ENCODE measurements around the gene ZFR2. TPM values are rescaled to one million over a fixed set of nuclear protein-coding genes. Genes with fewer than 3 reads are reported as not detected.
A peak's percentile ranks its signal among the peaks of the same experiment; 100 is the strongest.
"Not testable (repeated sequence)": the region's sequence is repeated elsewhere in the genome, so short reads cannot be mapped to it uniquely, and the experiment has no call there.

Gene ZFR2
- total and polyA plus RNA-seq, 4 donors = not detected

- H3K9me3 ChIP-seq (ENCODE audit: control insufficient read depth, low read length) = no peaks in the 10 kb centered on the region
- H3K27me3 ChIP-seq (ENCODE audit: control insufficient read depth in 1 of 2, insufficient read depth in 2 of 2, low read length in 1 of 2) = no peaks in the 10 kb centered on the region
- no peaks in the 10 kb centered on the region for H3K4me1 ChIP-seq (ENCODE audit: control insufficient read depth in 1 of 2, insufficient read depth in 2 of 2, low read length in 2 of 2)
- no peaks in the 10 kb centered on the region for H3K36me3 ChIP-seq (ENCODE audit: control insufficient read depth in 1 of 2, insufficient read depth in 2 of 2, low read length in 1 of 2)
- peak within 1 kb of the TSS; percentile 64 to 98 for H3K4me3 ChIP-seq (ENCODE audit: low read length in 2 of 2)
- intact Hi-C loops (cut with DNase I) = loop anchor here in 1 of 2 donors (5.0 kb wide), 2 partner anchors 210 to 225 kb away; partner anchors contain the start of genes DAPK3 and EEF2
- ATAC-seq (ENCODE audit: low FRiP score) (peak; percentile 96), DNase-seq (peak; percentile 99 to 100)
- WGBS, 2 donors = 4% methylated on average over 47 of the region's 47 CpGs
- H3K27ac ChIP-seq (ENCODE audit: low read depth in 1 of 2, low read length in 2 of 2) = peak within 1 kb of the TSS; percentile 73 to 79
These were observed 106.1 kb downstream of the ZFR2 start, which contains the start of gene MRPL54 for GRCh38 chr19:3762501-3763459. MRPL54 (plus strand) TSS chr19:3762682; CDS start chr19:3762701, 19 bp downstream.

- intact Hi-C loops (cut with DNase I) = loop anchor here in 1 of 2 donors (5.0 kb wide), 2 partner anchors 210 to 225 kb away; partner anchors contain the start of genes DAPK3 and EEF2
- H3K4me3 ChIP-seq (ENCODE audit: low read length in 2 of 2) = no peak overlapping the region
These were observed 106.7 kb downstream of the ZFR2 start for GRCh38 chr19:3762130-3762473.

GRCh38 chr19:3761382-3762129 lies 107.3 kb downstream of the ZFR2 start, which contains the start of gene APBA3:
APBA3 (minus strand) TSS chr19:3761692; CDS start chr19:3760264, 1,428 bp downstream.
- ATAC-seq (ENCODE audit: low FRiP score) (peak; percentile 90), DNase-seq (peak; percentile 94 to 98)
- intact Hi-C loops (cut with DNase I) = loop anchor here in 1 of 2 donors (5.0 kb wide), 2 partner anchors 211 to 226 kb away; partner anchors contain the start of genes DAPK3 and EEF2
- Histone ChIP-seq H3K9me3 (ENCODE audit: control insufficient read depth, low read length) (no peaks in the 10 kb centered on the region), H3K4me1 (ENCODE audit: control insufficient read depth in 1 of 2, insufficient read depth in 2 of 2, low read length in 2 of 2) (no peaks in the 10 kb centered on the region), H3K27ac (ENCODE audit: low read depth in 1 of 2, low read length in 2 of 2) (peak within 1 kb of the TSS; percentile 73 to 79), H3K27me3 (ENCODE audit: control insufficient read depth in 1 of 2, insufficient read depth in 2 of 2, low read length in 1 of 2) (no peaks in the 10 kb centered on the region), H3K36me3 (ENCODE audit: control insufficient read depth in 1 of 2, insufficient read depth in 2 of 2, low read length in 1 of 2) (no peaks in the 10 kb centered on the region), H3K4me3 (ENCODE audit: low read length in 2 of 2) (peak within 1 kb of the TSS; percentile 64 to 98)
- WGBS, 2 donors = 3 to 4% methylated on average over 45 of the region's 45 CpGs

More at GRCh38 chr19:3762130-3762473, 106.7 kb downstream of the ZFR2 start:
- ATAC-seq (ENCODE audit: low FRiP score) (no peak), DNase-seq (no peak)
- H3K36me3 ChIP-seq (ENCODE audit: control insufficient read depth in 1 of 2, insufficient read depth in 2 of 2, low read length in 1 of 2) = no peaks in the 10 kb centered on the region
- 47 to 61% methylated on average over 1 of the region's 1 CpG for WGBS, 2 donors
- no peaks in the 10 kb centered on the region for H3K27me3 ChIP-seq (ENCODE audit: control insufficient read depth in 1 of 2, insufficient read depth in 2 of 2, low read length in 1 of 2)
- H3K27ac ChIP-seq (ENCODE audit: low read depth in 1 of 2, low read length in 2 of 2) = no peak overlapping the region
- no peaks in the 10 kb centered on the region for H3K9me3 ChIP-seq (ENCODE audit: control insufficient read depth, low read length)
- H3K4me1 ChIP-seq (ENCODE audit: control insufficient read depth in 1 of 2, insufficient read depth in 2 of 2, low read length in 2 of 2) = no peaks in the 10 kb centered on the region

GRCh38 chr19:3760871-3761361 lies 107.9 kb downstream of the ZFR2 start:
- Histone ChIP-seq H3K27ac (ENCODE audit: low read depth in 1 of 2, low read length in 2 of 2) (peak overlapping the region in 1 of 2 donors; percentile 56), H3K9me3 (ENCODE audit: control insufficient read depth, low read length) (no peaks in the 10 kb centered on the region), H3K4me3 (ENCODE audit: low read length in 2 of 2) (peak overlapping the region; percentile 64 to 98), H3K27me3 (ENCODE audit: control insufficient read depth in 1 of 2, insufficient read depth in 2 of 2, low read length in 1 of 2) (no peaks in the 10 kb centered on the region), H3K4me1 (ENCODE audit: control insufficient read depth in 1 of 2, insufficient read depth in 2 of 2, low read length in 2 of 2) (no peaks in the 10 kb centered on the region), H3K36me3 (ENCODE audit: control insufficient read depth in 1 of 2, insufficient read depth in 2 of 2, low read length in 1 of 2) (no peaks in the 10 kb centered on the region)
- intact Hi-C loops (cut with DNase I) = loop anchor here in 1 of 2 donors (5.0 kb wide), 2 partner anchors 211 to 226 kb away; partner anchors contain the start of genes DAPK3 and EEF2
- 18 to 22% methylated on average over 7 of the region's 7 CpGs for WGBS, 2 donors
- DNase-seq (no peak), ATAC-seq (ENCODE audit: low FRiP score) (no peak)

GRCh38 chr19:3759482-3760254 lies 109.2 kb downstream of the ZFR2 start:
- intact Hi-C loops (cut with DNase I) = loop anchor here in 1 of 2 donors (5.0 kb wide), 2 partner anchors 213 to 228 kb away; partner anchors contain the start of genes DAPK3 and EEF2
- WGBS, 2 donors = 85 to 86% methylated on average over 19 of the region's 19 CpGs
- DNase-seq = no peak
- ATAC-seq (ENCODE audit: low FRiP score) = no peak
- Histone ChIP-seq H3K36me3 (ENCODE audit: control insufficient read depth in 1 of 2, insufficient read depth in 2 of 2, low read length in 1 of 2) (no peaks in the 10 kb centered on the region), H3K4me1 (ENCODE audit: control insufficient read depth in 1 of 2, insufficient read depth in 2 of 2, low read length in 2 of 2) (no peaks in the 10 kb centered on the region), H3K27me3 (ENCODE audit: control insufficient read depth in 1 of 2, insufficient read depth in 2 of 2, low read length in 1 of 2) (no peaks in the 10 kb centered on the region), H3K27ac (ENCODE audit: low read depth in 1 of 2, low read length in 2 of 2) (no peak overlapping the region), H3K9me3 (ENCODE audit: control insufficient read depth, low read length) (no peaks in the 10 kb centered on the region), H3K4me3 (ENCODE audit: low read length in 2 of 2) (no peak overlapping the region)

- H3K9me3 ChIP-seq (ENCODE audit: control insufficient read depth, low read length); H3K4me3 ChIP-seq (ENCODE audit: low read length in 2 of 2); ATAC-seq (ENCODE audit: low FRiP score); H3K27me3 ChIP-seq (ENCODE audit: control insufficient read depth in 1 of 2, insufficient read depth in 2 of 2, low read length in 1 of 2); H3K4me1 ChIP-seq (ENCODE audit: control insufficient read depth in 1 of 2, insufficient read depth in 2 of 2, low read length in 2 of 2); DNase-seq; intact Hi-C loops (cut with DNase I); H3K36me3 ChIP-seq (ENCODE audit: control insufficient read depth in 1 of 2, insufficient read depth in 2 of 2, low read length in 1 of 2); H3K27ac ChIP-seq (ENCODE audit: low read depth in 1 of 2, low read length in 2 of 2): not testable (repeated sequence)
- WGBS, 2 donors = 96 to 98% methylated on average over 13 of the region's 13 CpGs
These were observed 110.5 kb downstream of the ZFR2 start for GRCh38 chr19:3758297-3758696.

GRCh38 chr19:3757705-3758104 lies 111.1 kb downstream of the ZFR2 start:
- H3K36me3 ChIP-seq (ENCODE audit: control insufficient read depth in 1 of 2, insufficient read depth in 2 of 2, low read length in 1 of 2); H3K4me3 ChIP-seq (ENCODE audit: low read length in 2 of 2); DNase-seq; H3K27me3 ChIP-seq (ENCODE audit: control insufficient read depth in 1 of 2, insufficient read depth in 2 of 2, low read length in 1 of 2); ATAC-seq (ENCODE audit: low FRiP score); intact Hi-C loops (cut with DNase I); H3K9me3 ChIP-seq (ENCODE audit: control insufficient read depth, low read length); H3K27ac ChIP-seq (ENCODE audit: low read depth in 1 of 2, low read length in 2 of 2); H3K4me1 ChIP-seq (ENCODE audit: control insufficient read depth in 1 of 2, insufficient read depth in 2 of 2, low read length in 2 of 2): not testable (repeated sequence)
- 98 to 99% methylated on average over 7 of the region's 7 CpGs for WGBS, 2 donors

Data from aorta (tissue), 5 donors.